ENCODE results near the gene PGC.

- TF ChIP-seq REST (IDR thresholded peaks at IDR 0.05; ENCODE audit: insufficient read depth in 1 of 2, low read depth in 2 of 2, low read length in 2 of 2) (no peak), TAF1 (IDR thresholded peaks at IDR 0.05; ENCODE audit: borderline replicate concordance, insufficient read depth, low read length) (no peak), POLR2AphosphoS5 (IDR thresholded peaks at IDR 0.05; ENCODE audit: low read depth, low read length) (no peak), SIN3A (IDR thresholded peaks at IDR 0.05; ENCODE audit: borderline replicate concordance, insufficient read depth, low read length) (no peak), FOXP2 (optimal IDR thresholded peaks at IDR 0.05; ENCODE audit: borderline replicate concordance, extremely low read depth, extremely low read length, insufficient read depth) (no peak)
These were observed 38.3 kb downstream of the PGC start for GRCh38 chr6:41708856-41709255.

Data from PFSK-1 (cell line).